A549 (cell line): ENCODE data around the gene WNT9A. TPM values are rescaled to one million over a fixed set of nuclear protein-coding genes. Genes with fewer than 3 reads are reported as not detected.

Experiments used
- BHLHE40 ChIP-seq: IDR thresholded peaks from 2 replicates; pipeline ENCODE4 v1.6.1; 2012; ENCODE audit warnings: low read depth, low read length, inconsistent platforms
- CBX2 ChIP-seq: fragments of 200-600 bp; sonication (generic); IDR thresholded peaks from 2 replicates; pipeline ENCODE4 v1.6.1; 2016; ENCODE audit warnings: low read depth, mild to moderate bottlenecking, borderline replicate concordance
- CHD2 ChIP-seq: fragments of 150-350 bp; IDR thresholded peaks from 2 replicates; pipeline ENCODE4 v1.6.1; 2014; ENCODE audit warnings: low read length; ENCODE audit not compliant: partially characterized antibody
- CHD4 ChIP-seq: fragments of 200-600 bp; sonication (generic); IDR thresholded peaks from 2 replicates; pipeline ENCODE4 v1.6.1; 2016; ENCODE audit warnings: antibody characterized with exemption, mild to moderate bottlenecking, borderline replicate concordance
- CTCF ChIP-seq: fragments of >200 bp; sonication (Bioruptor Twin); formaldehyde crosslinking; IDR thresholded peaks from 3 replicates; pipeline ENCODE4 v1.5.1; 2016
- EHF ChIP-seq: fragments of 250-450 bp; sonication (Bioruptor Pico); IDR thresholded peaks from 2 replicates; pipeline ENCODE4 v1.5.0; 2020; ENCODE audit warnings: mild to moderate bottlenecking
- EP300 ChIP-seq, 2 experiments: fragments of >200 bp; sonication (Bioruptor Twin); formaldehyde crosslinking; IDR thresholded peaks; 2 replicates in 1 of 2; 3 replicates in 1 of 2; pipeline ENCODE4 v1.6.1; 2016 to 2017
- ESRRA ChIP-seq: fragments of 150-350 bp; IDR thresholded peaks from 2 replicates; pipeline ENCODE4 v1.6.1; 2014; ENCODE audit warnings: mild to moderate bottlenecking, low read length, borderline replicate concordance
- FOSB ChIP-seq: fragments of 250-450 bp; sonication (Bioruptor Pico); IDR thresholded peaks from 2 replicates; pipeline ENCODE4 v1.5.0; 2020; ENCODE audit warnings: mild to moderate bottlenecking, moderate library complexity
- FOXS1 ChIP-seq: fragments of 250-450 bp; sonication (Bioruptor Pico); IDR thresholded peaks from 2 replicates; pipeline ENCODE4 v1.5.0; 2020; ENCODE audit warnings: mild to moderate bottlenecking, moderate library complexity
- GATA3 ChIP-seq: IDR thresholded peaks from 2 replicates; pipeline ENCODE4 v1.6.1; 2012; ENCODE audit warnings: borderline replicate concordance
- HDAC2 ChIP-seq: fragments of 200-600 bp; sonication (generic); IDR thresholded peaks from 2 replicates; pipeline ENCODE4 v1.6.1; 2016
- HEYL ChIP-seq: fragments of 250-450 bp; sonication (Bioruptor Pico); IDR thresholded peaks from 2 replicates; pipeline ENCODE4 v1.8.0; 2021; ENCODE audit warnings: mild to moderate bottlenecking, moderate library complexity
- HMGXB4 ChIP-seq: fragments of 250-450 bp; sonication (Bioruptor Pico); IDR thresholded peaks from 2 replicates; pipeline ENCODE4 v1.5.0; 2021; ENCODE audit warnings: mild to moderate bottlenecking, moderate library complexity, borderline replicate concordance
- HOXA7 ChIP-seq: fragments of 250-450 bp; sonication (Bioruptor Pico); IDR thresholded peaks from 2 replicates; pipeline ENCODE4 v1.5.0; 2020; ENCODE audit warnings: mild to moderate bottlenecking, moderate library complexity
- HOXB13 ChIP-seq: fragments of 250-450 bp; sonication (Bioruptor Pico); IDR thresholded peaks from 2 replicates; pipeline ENCODE4 v1.5.0; 2020; ENCODE audit warnings: low read depth, mild to moderate bottlenecking, moderate library complexity
- HOXB5 ChIP-seq: fragments of 250-450 bp; sonication (Bioruptor Pico); IDR thresholded peaks from 2 replicates; pipeline ENCODE4 v1.5.0; 2020; ENCODE audit warnings: mild to moderate bottlenecking, moderate library complexity
- JUNB ChIP-seq: fragments of >200 bp; sonication (Bioruptor Twin); formaldehyde crosslinking; IDR thresholded peaks from 2 replicates; pipeline ENCODE4 v1.6.1; 2016
- KDM1A ChIP-seq: fragments of 200-600 bp; sonication (generic); IDR thresholded peaks from 2 replicates; pipeline ENCODE4 v1.6.1; 2016; ENCODE audit warnings: low read depth, mild to moderate bottlenecking
- MAFK ChIP-seq: fragments of 450-650 bp; IDR thresholded peaks from 2 replicates; pipeline ENCODE4 v1.6.1; 2014; ENCODE audit not compliant: partially characterized antibody
- MAX ChIP-seq: IDR thresholded peaks from 2 replicates; pipeline ENCODE4 v1.6.1; 2012
- MAZ ChIP-seq: fragments of 150-350 bp; IDR thresholded peaks from 2 replicates; pipeline ENCODE4 v1.6.1; 2014; ENCODE audit warnings: antibody characterized with exemption, low read depth, low read length, borderline replicate concordance
- MYC ChIP-seq: IDR thresholded peaks from 2 replicates; pipeline ENCODE4 v1.6.1; 2012; ENCODE audit warnings: mild to moderate bottlenecking, inconsistent platforms, low read length, improper control_type of control experiment, borderline replicate concordance
- PHF8 ChIP-seq: fragments of 200-600 bp; sonication (generic); IDR thresholded peaks from 2 replicates; pipeline ENCODE4 v1.6.1; 2016; ENCODE audit warnings: low read depth, mild to moderate bottlenecking, antibody characterized with exemption, moderate library complexity, borderline replicate concordance
- POLR2AphosphoS2 ChIP-seq: conservative IDR thresholded peaks from 2 replicates; pipeline ENCODE4 v1.6.1; 2012; ENCODE audit warnings: low read length, improper control_type of control experiment, inconsistent platforms
- RAD21 ChIP-seq, 2 experiments: fragments of >200 bp in 1 of 2; sonication (Bioruptor Twin) in 1 of 2; formaldehyde crosslinking in 1 of 2; IDR thresholded peaks in 1 of 2; conservative IDR thresholded peaks in 1 of 2; 2 replicates in 1 of 2; 3 replicates in 1 of 2; pipeline ENCODE4 v1.6.1; 2012 to 2018; ENCODE audit warnings: inconsistent platforms in 1 of 2
- RARB ChIP-seq: fragments of 250-450 bp; sonication (Bioruptor Pico); IDR thresholded peaks from 2 replicates; pipeline ENCODE4 v1.8.0; 2021; ENCODE audit warnings: mild to moderate bottlenecking, moderate library complexity
- RCOR1 ChIP-seq: fragments of 150-350 bp; IDR thresholded peaks from 2 replicates; pipeline ENCODE4 v1.6.1; 2014; ENCODE audit warnings: antibody characterized with exemption, low read length, low read depth
- RFX5 ChIP-seq: fragments of 450-650 bp; IDR thresholded peaks from 2 replicates; pipeline ENCODE4 v1.7.1; 2014; ENCODE audit warnings: antibody characterized with exemption, mild to moderate bottlenecking, moderate library complexity
- RNF2 ChIP-seq: fragments of 200-600 bp; sonication (generic); IDR thresholded peaks from 2 replicates; pipeline ENCODE4 v1.6.1; 2016; ENCODE audit warnings: low read depth, mild to moderate bottlenecking, antibody characterized with exemption, moderate library complexity, borderline replicate concordance
- SMC3 ChIP-seq: fragments of >200 bp; sonication (Bioruptor Twin); formaldehyde crosslinking; IDR thresholded peaks from 3 replicates; pipeline ENCODE4 v1.6.1; 2018; ENCODE audit warnings: inconsistent platforms
- SREBF2 ChIP-seq: fragments of 450-650 bp; IDR thresholded peaks from 2 replicates; pipeline ENCODE4 v1.6.1; 2014; ENCODE audit warnings: mild to moderate bottlenecking, moderate library complexity
- TP53 ChIP-seq: fragments of 250-450 bp; sonication (Bioruptor Pico); IDR thresholded peaks from 2 replicates; pipeline ENCODE4 v1.5.0; 2021; ENCODE audit warnings: mild to moderate bottlenecking, moderate library complexity
- ZNF302 ChIP-seq: fragments of 250-450 bp; sonication (Bioruptor Pico); IDR thresholded peaks from 2 replicates; pipeline ENCODE4 v1.9.0; 2021; ENCODE audit warnings: inconsistent platforms, mild to moderate bottlenecking, moderate library complexity
- ZSCAN20 ChIP-seq: fragments of 250-450 bp; sonication (Bioruptor Pico); IDR thresholded peaks from 2 replicates; pipeline ENCODE4 v1.8.0; 2022; ENCODE audit warnings: mild to moderate bottlenecking, moderate library complexity
- polyA plus RNA-seq, 4 experiments: library from polyadenylated mRNA; depleted of rRNA in 3 of 4; stranded (reverse); fragments of >200 nt; fragmentation: RNase III in 1 of 4; extraction: RNeasy Plus Mini Kit Qiagen cat#74134 plus additional on column Dnase treatment in 1 of 4; gene quantifications; 2 replicates in 3 of 4; 3 replicates in 1 of 4; pipeline ENCODE4 v1.2.3, GENCODE V29; 2011 to 2017
- TF ChIP-seq, protein P1 (sequence below): fragments of >200 bp; sonication (Bioruptor Twin); formaldehyde crosslinking; IDR thresholded peaks from 3 replicates; pipeline ENCODE4 v1.6.1; 2016
- TF ChIP-seq, protein P2 (sequence below): IDR thresholded peaks from 2 replicates; pipeline ENCODE4 v1.6.1; 2012; ENCODE audit warnings: low read depth, borderline replicate concordance
- TF ChIP-seq, protein P3 (sequence below): fragments of 150-350 bp; IDR thresholded peaks from 2 replicates; pipeline ENCODE4 v1.6.1; 2014; ENCODE audit warnings: low read depth, mild to moderate bottlenecking, low read length

WNT9A gene
- polyA plus RNA-seq, 2 of the 4 experiments (the other 2 are of a cell fraction), result 0.75 to 1.2 TPM

GRCh38 chr1:227934476-227935313 lies 13.0 kb downstream of the WNT9A start (continued):
- TF ChIP-seq, protein P1, sequence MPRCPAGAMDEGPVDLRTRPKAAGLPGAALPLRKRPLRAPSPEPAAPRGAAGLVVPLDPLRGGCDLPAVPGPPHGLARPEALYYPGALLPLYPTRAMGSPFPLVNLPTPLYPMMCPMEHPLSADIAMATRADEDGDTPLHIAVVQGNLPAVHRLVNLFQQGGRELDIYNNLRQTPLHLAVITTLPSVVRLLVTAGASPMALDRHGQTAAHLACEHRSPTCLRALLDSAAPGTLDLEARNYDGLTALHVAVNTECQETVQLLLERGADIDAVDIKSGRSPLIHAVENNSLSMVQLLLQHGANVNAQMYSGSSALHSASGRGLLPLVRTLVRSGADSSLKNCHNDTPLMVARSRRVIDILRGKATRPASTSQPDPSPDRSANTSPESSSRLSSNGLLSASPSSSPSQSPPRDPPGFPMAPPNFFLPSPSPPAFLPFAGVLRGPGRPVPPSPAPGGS, result no peak
- TF ChIP-seq, protein P2, sequence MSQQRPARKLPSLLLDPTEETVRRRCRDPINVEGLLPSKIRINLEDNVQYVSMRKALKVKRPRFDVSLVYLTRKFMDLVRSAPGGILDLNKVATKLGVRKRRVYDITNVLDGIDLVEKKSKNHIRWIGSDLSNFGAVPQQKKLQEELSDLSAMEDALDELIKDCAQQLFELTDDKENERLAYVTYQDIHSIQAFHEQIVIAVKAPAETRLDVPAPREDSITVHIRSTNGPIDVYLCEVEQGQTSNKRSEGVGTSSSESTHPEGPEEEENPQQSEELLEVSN, result no peak
- TF ChIP-seq RCOR1 (no peak), MAZ (no peak), JUNB (peak; percentile 87), RNF2 (no peak), SMC3 (no peak), ZNF302 (CRISPR knock-in tag) (no peak), CTCF (no peak), SREBF2 (no peak), HOXB5 (CRISPR knock-in tag) (no peak), MAX (peak; percentile 40), FOXS1 (CRISPR knock-in tag) (no peak), FOSB (CRISPR knock-in tag) (no peak), HOXA7 (CRISPR knock-in tag) (no peak), TP53 (no peak), HOXB13 (CRISPR knock-in tag) (no peak), GATA3 (peak; percentile 80; the same call in 1 of the 2 replicates), EHF (CRISPR knock-in tag) (no peak), EP300 (IDR thresholded peaks at IDR 0.05) (peak in 1 of 2 experiments; percentile 16; a peak in 1 of 5 replicates), CHD2 (no peak), HMGXB4 (CRISPR knock-in tag) (no peak), RAD21 (conservative IDR thresholded peaks at IDR 0.05 in 1 of 2, IDR thresholded peaks at IDR 0.05 in 1 of 2) (no peak), POLR2AphosphoS2 (no peak), BHLHE40 (no peak), RARB (no peak), CHD4 (no peak), MYC (no peak), MAFK (peak; percentile 31), ESRRA (no peak), HDAC2 (no peak), RFX5 (no peak), HEYL (CRISPR knock-in tag) (no peak), PHF8 (no peak), ZSCAN20 (CRISPR knock-in tag) (no peak), KDM1A (no peak), CBX2 (no peak)
- TF ChIP-seq, protein P3, sequence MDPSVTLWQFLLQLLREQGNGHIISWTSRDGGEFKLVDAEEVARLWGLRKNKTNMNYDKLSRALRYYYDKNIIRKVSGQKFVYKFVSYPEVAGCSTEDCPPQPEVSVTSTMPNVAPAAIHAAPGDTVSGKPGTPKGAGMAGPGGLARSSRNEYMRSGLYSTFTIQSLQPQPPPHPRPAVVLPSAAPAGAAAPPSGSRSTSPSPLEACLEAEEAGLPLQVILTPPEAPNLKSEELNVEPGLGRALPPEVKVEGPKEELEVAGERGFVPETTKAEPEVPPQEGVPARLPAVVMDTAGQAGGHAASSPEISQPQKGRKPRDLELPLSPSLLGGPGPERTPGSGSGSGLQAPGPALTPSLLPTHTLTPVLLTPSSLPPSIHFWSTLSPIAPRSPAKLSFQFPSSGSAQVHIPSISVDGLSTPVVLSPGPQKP, result no peak
